ENCODE results near the gene MAP3K5.
"Not testable (repeated sequence)": the region's sequence is repeated elsewhere in the genome, so short reads cannot be mapped to it uniquely, and the experiment has no call there.

The MAP3K5 gene

GRCh38 chr6:136792095-136792409 is 225 bp downstream of the MAP3K5 start:
- no peak for DNase-seq

GRCh38 chr6:136791296-136792094 is 782 bp downstream of the MAP3K5 start:
- peak; percentile 48 for DNase-seq

GRCh38 chr6:136790411-136791295 is 1.6 kb downstream of the MAP3K5 start:
- DNase-seq, result no peak

GRCh38 chr6:136789440-136789839 is 2.8 kb downstream of the MAP3K5 start:
- DNase-seq, result not testable (repeated sequence)

GRCh38 chr6:136788069-136788902 is 4.0 kb downstream of the MAP3K5 start:
- no peak for DNase-seq

- DNase-seq, result no peak
These were observed 4.6 kb downstream of the MAP3K5 start for GRCh38 chr6:136787726-136788068.

GRCh38 chr6:136786658-136787057 is 5.6 kb downstream of the MAP3K5 start:
- DNase-seq, result no peak

GRCh38 chr6:136784910-136785746 is 7.1 kb downstream of the MAP3K5 start:
- DNase-seq, result peak; percentile 59

GRCh38 chr6:136784271-136784664 is 8.0 kb downstream of the MAP3K5 start:
- DNase-seq, result no peak

GRCh38 chr6:136783495-136784270 is 8.6 kb downstream of the MAP3K5 start:
- peak; percentile 53 for DNase-seq

GRCh38 chr6:136783021-136783420 is 9.3 kb downstream of the MAP3K5 start:
- DNase-seq, result no peak

- no peak for DNase-seq
These were observed 10.1 kb downstream of the MAP3K5 start for GRCh38 chr6:136782021-136782770.

GRCh38 chr6:136780972-136781371 is 11.3 kb downstream of the MAP3K5 start:
- no peak for DNase-seq

- DNase-seq, result no peak
These were observed 12.6 kb downstream of the MAP3K5 start for GRCh38 chr6:136779682-136780081.

- no peak for DNase-seq
These were observed 14.6 kb downstream of the MAP3K5 start for GRCh38 chr6:136777651-136778050.

GRCh38 chr6:136775548-136775947 is 16.7 kb downstream of the MAP3K5 start:
- DNase-seq, result no peak

GRCh38 chr6:136775081-136775480 is 17.2 kb downstream of the MAP3K5 start:
- DNase-seq, result no peak

GRCh38 chr6:136774228-136775041 is 17.8 kb downstream of the MAP3K5 start:
- DNase-seq, result no peak

- no peak for DNase-seq
These were observed 18.8 kb downstream of the MAP3K5 start for GRCh38 chr6:136773473-136773796.

Data from CD4-positive, alpha-beta T cell treated with Interferon gamma for 1 hour (primary cell).